GM12891 (cell line): Measurements from ENCODE around the gene PLIN5.

Experiments used
- PAX5 ChIP-seq: IDR thresholded peaks from 2 replicates; pipeline ENCODE4 v1.6.1; 2011; ENCODE audit warnings: low read length, moderate library complexity, mild to moderate bottlenecking; ENCODE audit not compliant: insufficient read depth, severe bottlenecking
- POLR2A ChIP-seq: IDR thresholded peaks from 2 replicates; pipeline ENCODE4 v1.6.1; 2011; ENCODE audit warnings: low read depth, low read length, control low read depth
- POLR2AphosphoS5 ChIP-seq: IDR thresholded peaks from 2 replicates; pipeline ENCODE4 v1.6.1; 2011; ENCODE audit warnings: low read depth, low read length, control low read depth
- POU2F2 ChIP-seq: IDR thresholded peaks from 2 replicates; pipeline ENCODE4 v1.6.1; 2011; ENCODE audit warnings: low read depth, mild to moderate bottlenecking, control low read depth, low read length, moderate library complexity
- TAF1 ChIP-seq: IDR thresholded peaks from 2 replicates; pipeline ENCODE4 v1.6.1; 2011; ENCODE audit warnings: low read depth, low read length, control low read depth

- no peak for TF ChIP-seq POLR2AphosphoS5
- no peak for TF ChIP-seq POLR2A
- no peak for TF ChIP-seq PAX5
- no peak for TF ChIP-seq TAF1
- TF ChIP-seq POU2F2: no peak
Observed at GRCh38 chr19:4516199-4516938, 18.7 kb downstream of the PLIN5 start.
